ENCODE results near the gene MSI2. TPM values are rescaled to one million over a fixed set of nuclear protein-coding genes. Genes with fewer than 3 reads are reported as not detected.

Gene MSI2
- polyA plus RNA-seq, 1 of the 3 experiments (the other 2 are of a cell fraction), result 24.1 TPM

GRCh38 chr17:57395721-57396321 is 139.5 kb downstream of the MSI2 start:
- POLR2A ChIA-PET, result no interaction called here
- Histone ChIP-seq H3K4me1 (ENCODE audit: control insufficient read depth in 1 of 2, insufficient read depth in 2 of 2, low read depth in 1 of 2, low read length in 1 of 2) (peaks cover 5 to 29% of the 10 kb centered on the region in 2 experiments; a peak in 2 of 4 replicates), H3K9me3 (no peaks in the 10 kb centered on the region; the same call in 1 of the 2 replicates), H3K4me2 (no peak overlapping the region), H3K9me2 (no peaks in the 10 kb centered on the region), H2AFZ (ENCODE audit: low read depth) (no peak overlapping the region), H3K9ac (no peak overlapping the region), H3K27me3 (ENCODE audit: insufficient read depth) (no peaks in the 10 kb centered on the region), H3K79me2 (ENCODE audit: insufficient read depth) (no peaks in the 10 kb centered on the region; the same call in 1 of the 2 replicates), H3K36me3 (replicated peaks in 1 of 2; ENCODE audit: control insufficient read depth in 1 of 2, insufficient read depth in 2 of 2, low read length in 1 of 2) (peaks cover 0 to 11% of the 10 kb centered on the region in 2 experiments), H3K27ac (ENCODE audit: low read depth in 2 of 2, low read length in 1 of 2) (no peak overlapping the region; a peak in 1 of 4 replicates), H4K20me1 (ENCODE audit: insufficient read depth) (no peaks in the 10 kb centered on the region), H3K4me3 (ENCODE audit: low read depth in 2 of 2, low read length in 1 of 2) (no peak overlapping the region), H3F3A (replicated peaks; ENCODE audit: insufficient read depth) (no peaks in the 10 kb centered on the region)
- 96% methylated on average over 2 of the region's 2 CpGs for WGBS (ENCODE audit: low lambda C conversion rate)
- no peak for DNase-seq
- TF ChIP-seq PBX3 (IDR thresholded peaks at IDR 0.05) (no peak), MAX (IDR thresholded peaks at IDR 0.05; ENCODE audit: low read depth) (no peak), FOXJ3 (CRISPR knock-in tag; IDR thresholded peaks at IDR 0.05) (no peak), SIN3A (IDR thresholded peaks at IDR 0.05; ENCODE audit: borderline replicate concordance, low read depth, low read length) (no peak), NRF1 (IDR thresholded peaks at IDR 0.05; ENCODE audit: low read depth, low read length) (no peak), TCF12 (IDR thresholded peaks at IDR 0.05) (no peak), JUND (IDR thresholded peaks at IDR 0.05) (no peak), RXRA (IDR thresholded peaks at IDR 0.05; ENCODE audit: borderline replicate concordance, low read depth) (no peak), FOXM1 (IDR thresholded peaks at IDR 0.05; ENCODE audit: low read depth) (no peak), ELF1 (IDR thresholded peaks at IDR 0.05) (no peak), GABPA (IDR thresholded peaks at IDR 0.05; ENCODE audit: low read depth) (no peak), ZBTB33 (IDR thresholded peaks at IDR 0.05; ENCODE audit: borderline replicate concordance, low read depth) (no peak), TAF1 (IDR thresholded peaks at IDR 0.05; ENCODE audit: borderline replicate concordance, low read depth, low read length) (no peak)
- TF ChIP-seq, protein P1, sequence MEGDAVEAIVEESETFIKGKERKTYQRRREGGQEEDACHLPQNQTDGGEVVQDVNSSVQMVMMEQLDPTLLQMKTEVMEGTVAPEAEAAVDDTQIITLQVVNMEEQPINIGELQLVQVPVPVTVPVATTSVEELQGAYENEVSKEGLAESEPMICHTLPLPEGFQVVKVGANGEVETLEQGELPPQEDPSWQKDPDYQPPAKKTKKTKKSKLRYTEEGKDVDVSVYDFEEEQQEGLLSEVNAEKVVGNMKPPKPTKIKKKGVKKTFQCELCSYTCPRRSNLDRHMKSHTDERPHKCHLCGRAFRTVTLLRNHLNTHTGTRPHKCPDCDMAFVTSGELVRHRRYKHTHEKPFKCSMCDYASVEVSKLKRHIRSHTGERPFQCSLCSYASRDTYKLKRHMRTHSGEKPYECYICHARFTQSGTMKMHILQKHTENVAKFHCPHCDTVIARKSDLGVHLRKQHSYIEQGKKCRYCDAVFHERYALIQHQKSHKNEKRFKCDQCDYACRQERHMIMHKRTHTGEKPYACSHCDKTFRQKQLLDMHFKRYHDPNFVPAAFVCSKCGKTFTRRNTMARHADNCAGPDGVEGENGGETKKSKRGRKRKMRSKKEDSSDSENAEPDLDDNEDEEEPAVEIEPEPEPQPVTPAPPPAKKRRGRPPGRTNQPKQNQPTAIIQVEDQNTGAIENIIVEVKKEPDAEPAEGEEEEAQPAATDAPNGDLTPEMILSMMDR (IDR thresholded peaks at IDR 0.05), result no peak
- CTCF ChIA-PET, result interaction anchor here (0.9 to 1.8 kb wide), 2 partner anchors 45 to 388 kb away, joined by 3 to 5 read pairs; no protein-coding TSS in a partner anchor
